Loucy (cell line): Measurements from ENCODE around the gene GPR61.

Experiments used
- H2AFZ ChIP-seq: fragments of 200-600 bp; sonication (generic); 2 replicates; pipeline ENCODE4 v1.6.0; 2016; ENCODE audit warnings: antibody characterized with exemption, mild to moderate bottlenecking, low read length, moderate library complexity
- H3F3A ChIP-seq: fragments of 200-600 bp; 2 replicates; pipeline ENCODE4 v1.6.0; 2016; ENCODE audit warnings: antibody characterized with exemption, low read depth, mild to moderate bottlenecking
- H3K27me3 ChIP-seq: fragments of 200-600 bp; sonication (generic); 2 replicates; pipeline ENCODE4 v1.6.1; 2014; ENCODE audit warnings: low read length, mild to moderate bottlenecking; ENCODE audit not compliant: insufficient read depth, poor library complexity, severe bottlenecking
- H3K36me3 ChIP-seq: fragments of 200-600 bp; sonication (generic); 2 replicates; pipeline ENCODE4 v1.6.1; 2016; ENCODE audit warnings: low read length; ENCODE audit not compliant: insufficient read depth
- H3K4me1 ChIP-seq: fragments of 200-600 bp; sonication (generic); 2 replicates; pipeline ENCODE4 v1.5.1; 2014; ENCODE audit warnings: low read length, mild to moderate bottlenecking; ENCODE audit not compliant: insufficient read depth, poor library complexity, severe bottlenecking
- H3K4me2 ChIP-seq: fragments of 200-600 bp; sonication (generic); 2 replicates; pipeline ENCODE4 v1.6.0; 2014; ENCODE audit warnings: antibody characterized with exemption, low read length, low read depth, mild to moderate bottlenecking; ENCODE audit not compliant: poor library complexity, severe bottlenecking
- H3K4me3 ChIP-seq: fragments of 200-600 bp; sonication (generic); 2 replicates; pipeline ENCODE4 v1.5.1; 2014; ENCODE audit warnings: low read length, mild to moderate bottlenecking, mixed read lengths; ENCODE audit not compliant: poor library complexity, severe bottlenecking
- H3K79me2 ChIP-seq: fragments of 200-600 bp; sonication (generic); 2 replicates; pipeline ENCODE4 v1.6.1; 2014; ENCODE audit warnings: low read length; ENCODE audit not compliant: insufficient read depth
- H3K9ac ChIP-seq: fragments of 200-600 bp; sonication (generic); 2 replicates; pipeline ENCODE4 v1.6.0; 2014; ENCODE audit warnings: mild to moderate bottlenecking, low read depth, low read length, moderate library complexity; ENCODE audit not compliant: poor library complexity, severe bottlenecking
- H3K9me2 ChIP-seq: fragments of 200-600 bp; sonication (generic); replicated peaks from 2 replicates; pipeline ENCODE4 v1.6.1; 2016; ENCODE audit warnings: low read depth, low read length, mixed read lengths
- H3K9me3 ChIP-seq: fragments of 200-600 bp; sonication (generic); 2 replicates; pipeline ENCODE4 v1.6.1; 2014; ENCODE audit warnings: mild to moderate bottlenecking, antibody characterized with exemption, low read length, low read depth; ENCODE audit not compliant: insufficient read depth
- H4K20me1 ChIP-seq: fragments of 200-600 bp; sonication (generic); 2 replicates; pipeline ENCODE4 v1.6.0; 2014; ENCODE audit warnings: antibody characterized with exemption, low read length, mild to moderate bottlenecking; ENCODE audit not compliant: insufficient read depth, poor library complexity, severe bottlenecking
- CTCF ChIP-seq: fragments of 200-600 bp; sonication (generic); conservative IDR thresholded peaks from 2 replicates; pipeline ENCODE4 v1.5.1; 2014; ENCODE audit warnings: mild to moderate bottlenecking, antibody characterized with exemption, low read length
- EZH2phosphoT487 ChIP-seq: fragments of 200-600 bp; IDR thresholded peaks from 2 replicates; pipeline ENCODE4 v1.6.1; 2018; ENCODE audit warnings: antibody characterized with exemption, mild to moderate bottlenecking, moderate library complexity, borderline replicate concordance

Gene GPR61

GRCh38 chr1:109578947-109579443 lies 39.3 kb downstream of the GPR61 start:
- no peak for TF ChIP-seq EZH2phosphoT487
- TF ChIP-seq CTCF: no peak
- H3K79me2 ChIP-seq: peaks cover 13% of the 10 kb centered on the region; the same call in 1 of the 2 replicates
- H3K4me3 ChIP-seq: no peak overlapping the region
- no peaks in the 10 kb centered on the region for H3K4me1 ChIP-seq
- no peak overlapping the region for H2AFZ ChIP-seq
- H3F3A ChIP-seq: no peaks in the 10 kb centered on the region
- H4K20me1 ChIP-seq: no peaks in the 10 kb centered on the region
- H3K9me2 ChIP-seq: no peaks in the 10 kb centered on the region
- peaks cover 77% of the 10 kb centered on the region for H3K36me3 ChIP-seq
- no peak overlapping the region for H3K4me2 ChIP-seq
- H3K9me3 ChIP-seq: no peaks in the 10 kb centered on the region
- no peaks in the 10 kb centered on the region for H3K27me3 ChIP-seq
- no peak overlapping the region for H3K9ac ChIP-seq

GRCh38 chr1:109579491-109579890 lies 39.8 kb downstream of the GPR61 start:
- Histone ChIP-seq H3K36me3 (peaks cover 77% of the 10 kb centered on the region), H3K4me2 (no peak overlapping the region), H3F3A (no peaks in the 10 kb centered on the region), H3K4me1 (no peaks in the 10 kb centered on the region), H3K27me3 (no peaks in the 10 kb centered on the region), H3K79me2 (peaks cover 8% of the 10 kb centered on the region; the same call in 1 of the 2 replicates), H4K20me1 (no peaks in the 10 kb centered on the region), H3K9me3 (no peaks in the 10 kb centered on the region), H2AFZ (no peak overlapping the region), H3K4me3 (no peak overlapping the region), H3K9me2 (no peaks in the 10 kb centered on the region), H3K9ac (no peak overlapping the region)
- no peak for TF ChIP-seq EZH2phosphoT487
- no peak for TF ChIP-seq CTCF

DNA sequence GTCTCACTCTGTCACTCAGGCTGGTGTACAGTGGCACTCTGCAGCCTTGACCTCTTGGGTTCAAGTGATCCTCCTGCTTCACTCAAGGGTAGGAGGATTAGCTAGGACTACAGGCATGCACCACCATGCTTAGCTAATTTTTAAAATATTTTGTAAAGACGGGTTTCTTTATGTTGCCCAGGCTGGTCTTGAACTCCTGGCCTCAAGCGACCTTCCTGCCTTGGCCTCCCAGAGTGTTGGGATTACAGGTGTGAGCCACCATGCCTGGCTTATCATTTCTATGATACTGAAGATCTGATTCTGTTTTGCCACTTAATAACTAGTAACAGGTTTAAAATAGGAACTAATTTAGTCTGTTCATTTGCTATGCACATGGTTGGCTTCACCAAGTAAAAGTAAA lies 42.3 kb downstream of the GPR61 start:
- H2AFZ ChIP-seq: no peak overlapping the region
- no peaks in the 10 kb centered on the region for H4K20me1 ChIP-seq
- TF ChIP-seq CTCF (no peak), EZH2phosphoT487 (no peak)
- H3K9me3 ChIP-seq: no peaks in the 10 kb centered on the region
- H3K9me2 ChIP-seq: no peaks in the 10 kb centered on the region
- H3K4me1 ChIP-seq: no peaks in the 10 kb centered on the region
- H3K36me3 ChIP-seq: peaks cover 86% of the 10 kb centered on the region
- H3K9ac ChIP-seq: no peak overlapping the region
- no peaks in the 10 kb centered on the region for H3F3A ChIP-seq
- H3K4me2 ChIP-seq: no peak overlapping the region
- H3K79me2 ChIP-seq: no peaks in the 10 kb centered on the region; the same call in 1 of the 2 replicates
- no peak overlapping the region for H3K4me3 ChIP-seq
- H3K27me3 ChIP-seq: no peaks in the 10 kb centered on the region
